Choroid plexus epithelial cell (primary cell): Measurements from ENCODE around the gene BRD3.
"Not testable (repeated sequence)": the region's sequence is repeated elsewhere in the genome, so short reads cannot be mapped to it uniquely, and the experiment has no call there.

Experiments
- DNase-seq: peaks from one replicate; pipeline ENCODE4 v3.0.0-alpha.2; 2010; ENCODE audit warnings: low read depth
- H3K4me3 ChIP-seq: 2 replicates; pipeline ENCODE4 v1.5.1; 2011; ENCODE audit warnings: low read depth, mild to moderate bottlenecking, control low read depth, low read length, moderate library complexity
- CTCF ChIP-seq: conservative IDR thresholded peaks from 2 replicates; pipeline ENCODE4 v1.5.1; 2011; ENCODE audit warnings: low read depth, mild to moderate bottlenecking, control low read depth, inconsistent platforms, low read length, moderate library complexity

Gene BRD3

GRCh38 chr9:134099123-134099761 is 31.4 kb upstream of the BRD3 start:
- peak; percentile 55 for DNase-seq
- TF ChIP-seq CTCF, result peak; percentile 85
- no peak overlapping the region for H3K4me3 ChIP-seq

GRCh38 chr9:134089972-134090371 is 22.1 kb upstream of the BRD3 start:
- TF ChIP-seq CTCF, result no peak
- DNase-seq, result no peak
- H3K4me3 ChIP-seq, result no peak overlapping the region

- no peak for DNase-seq
- TF ChIP-seq CTCF, result no peak
- H3K4me3 ChIP-seq, result no peak overlapping the region
These were observed 20.4 kb upstream of the BRD3 start for GRCh38 chr9:134088063-134088725.

GRCh38 chr9:134085674-134086073 is 17.8 kb upstream of the BRD3 start:
- no peak overlapping the region for H3K4me3 ChIP-seq
- no peak for TF ChIP-seq CTCF
- DNase-seq, result no peak

GRCh38 chr9:134083451-134083850 is 15.6 kb upstream of the BRD3 start:
- DNase-seq, result no peak
- no peak for TF ChIP-seq CTCF
- H3K4me3 ChIP-seq, result no peak overlapping the region

GRCh38 chr9:134076644-134077043 is 8.8 kb upstream of the BRD3 start:
- no peak for TF ChIP-seq CTCF
- H3K4me3 ChIP-seq, result no peak overlapping the region
- no peak for DNase-seq

- not testable (repeated sequence) for DNase-seq, H3K4me3 ChIP-seq
These were observed 7.9 kb upstream of the BRD3 start for GRCh38 chr9:134075689-134076088.
